Measurements from ENCODE around the gene PRTG. TPM values are rescaled to one million over a fixed set of nuclear protein-coding genes. Genes with fewer than 3 reads are reported as not detected.

The PRTG gene
- total and polyA plus RNA-seq, 9 of the 15 experiments (the other 6 are each of a cell fraction or from before 2014, with no cell fraction given): under 0.01 to 0.14 (median 0.06) TPM; not detected in 1

- ATAC-seq: no peak
- FAIRE-seq: no peak
- BruUV-seq (replicated peaks): no TSS peak
- no peak for DNase-seq (ENCODE audit: extremely low read depth in 1 of 4, low spot score in 3 of 4)
- no peaks in the 10 kb centered on the region for H4K20me1 ChIP-seq (replicated peaks; ENCODE audit: control insufficient read depth, insufficient read depth, low read length)
- no peaks in the 10 kb centered on the region for H3K9me3 ChIP-seq (replicated peaks; ENCODE audit: control insufficient read depth, insufficient read depth, low read depth, low read length)
- peaks cover 9 to 14% of the 10 kb centered on the region in 2 experiments; a peak in 3 of 5 replicates for H3K27me3 ChIP-seq (ENCODE audit: control insufficient read depth in 2 of 2, insufficient read depth in 2 of 2, low read length in 2 of 2)
- H3K9ac ChIP-seq (ENCODE audit: insufficient read depth in 1 of 2, low read depth in 2 of 2, low read length in 2 of 2): no peak overlapping the region
- TF ChIP-seq TFE3 (CRISPR knock-in tag; IDR thresholded peaks at IDR 0.05): no peak
- H3K9me1 ChIP-seq (ENCODE audit: control insufficient read depth, insufficient read depth, low read length): no peaks in the 10 kb centered on the region
- ChIA-PET POLR2A (no interaction called here), CTCF (ENCODE audit: low intra/inter-chr PET ratio) (no interaction called here)
- in situ Hi-C loops (cut with MboI): no loop called here
- no peak overlapping the region for H2AFZ ChIP-seq (ENCODE audit: low read depth, low read length)
- H3K27ac ChIP-seq (ENCODE audit: extremely low read depth, low read depth, low read length): no peak overlapping the region
- H3K4me2 ChIP-seq (ENCODE audit: insufficient read depth, low read length): no peak overlapping the region
- H3K79me2 ChIP-seq (ENCODE audit: control insufficient read depth, insufficient read depth, low read length): no peaks in the 10 kb centered on the region
- no peaks in the 10 kb centered on the region for H3K4me1 ChIP-seq (replicated peaks in 1 of 2; ENCODE audit: control insufficient read depth in 2 of 2, insufficient read depth in 2 of 2, low read length in 2 of 2)
- no peaks in the 10 kb centered on the region for H3K36me3 ChIP-seq (ENCODE audit: control insufficient read depth, insufficient read depth, low read length)
- intact Hi-C loops (cut with micrococcal nuclease): no loop called here
- 0% methylated on average over 9 of the region's 10 CpGs for WGBS (ENCODE audit: insufficient coverage, low coverage, missing lambda C conversion rate)
- H3K4me3 ChIP-seq: no peak overlapping the region
Observed at GRCh38 chr15:55768670-55769185, 25.8 kb upstream of the PRTG start.

- FAIRE-seq (no peak), ATAC-seq (no peak), DNase-seq (ENCODE audit: extremely low read depth in 1 of 4, low spot score in 3 of 4) (no peak)
- H3K36me3 ChIP-seq (ENCODE audit: control insufficient read depth, insufficient read depth, low read length): no peaks in the 10 kb centered on the region
- TF ChIP-seq HES1 (IDR thresholded peaks at IDR 0.05; ENCODE audit: low read depth) (no peak), ZBED1 (IDR thresholded peaks at IDR 0.05) (no peak), GTF2A2 (tag; IDR thresholded peaks at IDR 0.05) (no peak), PHF8 (IDR thresholded peaks at IDR 0.05; ENCODE audit: borderline replicate concordance, low read length) (no peak), OTX1 (CRISPR knock-in tag; IDR thresholded peaks at IDR 0.05) (no peak)
- no peaks in the 10 kb centered on the region for H4K20me1 ChIP-seq (replicated peaks; ENCODE audit: control insufficient read depth, insufficient read depth, low read length)
- H2AFZ ChIP-seq (ENCODE audit: low read depth, low read length): no peak overlapping the region
- H3K9me1 ChIP-seq (ENCODE audit: control insufficient read depth, insufficient read depth, low read length): no peaks in the 10 kb centered on the region
- intact Hi-C loops (cut with micrococcal nuclease) (no loop called here), in situ Hi-C loops (cut with MboI) (no loop called here)
- 0% methylated on average over 4 of the region's 4 CpGs for WGBS (ENCODE audit: insufficient coverage, low coverage, missing lambda C conversion rate)
- H3K9ac ChIP-seq (ENCODE audit: insufficient read depth in 1 of 2, low read depth in 2 of 2, low read length in 2 of 2): no peak overlapping the region
- no peaks in the 10 kb centered on the region for H3K4me1 ChIP-seq (replicated peaks in 1 of 2; ENCODE audit: control insufficient read depth in 2 of 2, insufficient read depth in 2 of 2, low read length in 2 of 2)
- H3K27me3 ChIP-seq (ENCODE audit: control insufficient read depth in 2 of 2, insufficient read depth in 2 of 2, low read length in 2 of 2): peaks cover 9 to 10% of the 10 kb centered on the region in 2 experiments; a peak in 3 of 5 replicates
- POLR2A ChIA-PET: interaction anchor here (0.6 kb wide), 1 partner anchor 12 kb away, joined by 3 read pairs; no protein-coding TSS in a partner anchor
- no peak overlapping the region for H3K4me2 ChIP-seq (ENCODE audit: insufficient read depth, low read length)
- no TSS peak for BruUV-seq (replicated peaks)
- H3K79me2 ChIP-seq (ENCODE audit: control insufficient read depth, insufficient read depth, low read length): no peaks in the 10 kb centered on the region
- CTCF ChIA-PET (ENCODE audit: low intra/inter-chr PET ratio): no interaction called here
- H3K9me3 ChIP-seq (replicated peaks; ENCODE audit: control insufficient read depth, insufficient read depth, low read depth, low read length): no peaks in the 10 kb centered on the region
- no peak overlapping the region for H3K27ac ChIP-seq (ENCODE audit: extremely low read depth, low read depth, low read length)
- no peak overlapping the region for H3K4me3 ChIP-seq
Observed at GRCh38 chr15:55766676-55767075, 23.7 kb upstream of the PRTG start.

Measured in K562 (cell line).